NCI-H526 (cell line): ENCODE measurements around the gene AP1M2.

Experiments used
- DNase-seq, 2 experiments: peaks; one replicate each; lab custom pipeline; 2025; lab: John Stamatoyannopoulos, UW

The AP1M2 gene

GRCh38 chr19:10587022-10587838, at the start of gene AP1M2:
TSS of gene AP1M2 (minus strand) at chr19:10587312. CDS start at chr19:10587231, 81 bp downstream.
- peak; percentile 19 to 56 for DNase-seq

GRCh38 chr19:10636304-10636972, 49.3 kb upstream of the AP1M2 start:
- no peak for DNase-seq

- DNase-seq, result no peak
Observed at GRCh38 chr19:10634963-10635362, 47.9 kb upstream of the AP1M2 start.

GRCh38 chr19:10634430-10634829, 47.3 kb upstream of the AP1M2 start:
- DNase-seq, result no peak

- DNase-seq, result no peak
Observed at GRCh38 chr19:10631874-10632273, 44.8 kb upstream of the AP1M2 start.

- no peak for DNase-seq
Observed at GRCh38 chr19:10625762-10626138, 38.6 kb upstream of the AP1M2 start.

GRCh38 chr19:10625003-10625761, 38.1 kb upstream of the AP1M2 start, which contains the start of gene SLC44A2:
TSS of gene SLC44A2 (plus strand) at chr19:10625553. CDS start at chr19:10625634, 81 bp downstream.
- DNase-seq, result peak in 1 of 2 experiments; percentile 82

- DNase-seq, result peak in 1 of 2 experiments; percentile 3
Observed at GRCh38 chr19:10624585-10624984, 37.5 kb upstream of the AP1M2 start.

GRCh38 chr19:10621966-10622365, 34.9 kb upstream of the AP1M2 start:
- DNase-seq, result no peak

- no peak for DNase-seq
Observed at GRCh38 chr19:10620786-10621185, 33.7 kb upstream of the AP1M2 start.

- no peak for DNase-seq
Observed at GRCh38 chr19:10618846-10619245, 31.7 kb upstream of the AP1M2 start.

- DNase-seq, result no peak
Observed at GRCh38 chr19:10617409-10618121, 30.5 kb upstream of the AP1M2 start.

GRCh38 chr19:10615429-10616023, 28.4 kb upstream of the AP1M2 start:
- DNase-seq, result no peak

GRCh38 chr19:10612499-10613119, 25.5 kb upstream of the AP1M2 start:
- DNase-seq, result no peak

- no peak for DNase-seq
Observed at GRCh38 chr19:10611907-10612306, 24.8 kb upstream of the AP1M2 start.

GRCh38 chr19:10604460-10604980, 17.4 kb upstream of the AP1M2 start:
- DNase-seq, result peak in 1 of 2 experiments; percentile 1

GRCh38 chr19:10603873-10604459, 16.9 kb upstream of the AP1M2 start:
- no peak for DNase-seq

- DNase-seq, result no peak
Observed at GRCh38 chr19:10603084-10603872, 16.2 kb upstream of the AP1M2 start.

- DNase-seq, result peak in 1 of 2 experiments; percentile 68
Observed at GRCh38 chr19:10602330-10603083, 15.4 kb upstream of the AP1M2 start.
